COLO829 (cell line): ENCODE results near the gene KRT86.

Source experiments
- DNase-seq: peaks from one replicate; pipeline ENCODE4 v3.0.0; 2012; ENCODE audit warnings: low spot score

KRT86 gene

DNA sequence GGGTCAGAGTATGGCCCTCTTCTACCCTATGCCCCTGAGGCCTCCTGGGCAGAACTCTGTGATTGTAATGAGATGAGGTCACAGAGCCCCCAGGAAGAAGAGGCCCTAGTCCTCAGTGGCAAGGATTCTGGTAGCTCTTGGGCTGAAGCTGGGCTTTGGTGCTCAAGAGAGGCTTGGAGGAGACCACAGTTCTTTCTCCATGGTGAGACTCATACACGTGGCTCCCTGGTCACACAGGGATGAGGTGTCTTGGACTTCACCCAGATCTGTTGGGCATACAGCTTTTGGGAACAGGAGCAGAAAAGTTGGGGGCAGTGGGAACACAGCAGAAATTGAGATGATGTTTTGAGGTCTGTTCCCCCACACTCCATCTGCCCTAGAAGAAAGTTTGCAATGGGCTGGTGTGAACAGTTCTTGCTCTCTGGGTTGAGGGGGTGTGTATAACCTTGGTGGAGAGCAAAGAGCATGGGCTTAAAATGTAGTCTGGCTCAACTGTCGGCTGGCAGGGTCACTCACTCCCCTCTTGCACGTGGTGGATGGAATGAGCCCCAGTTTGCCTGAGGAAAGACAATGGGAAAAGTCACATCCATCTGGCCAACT lies at the start of gene KRT86:
TSS of gene KRT86 (plus strand) at position 125 of the 600 bp plus-strand sequence. CDS start 27,272 bp downstream, outside the sequence.
- no peak for DNase-seq

DNA sequence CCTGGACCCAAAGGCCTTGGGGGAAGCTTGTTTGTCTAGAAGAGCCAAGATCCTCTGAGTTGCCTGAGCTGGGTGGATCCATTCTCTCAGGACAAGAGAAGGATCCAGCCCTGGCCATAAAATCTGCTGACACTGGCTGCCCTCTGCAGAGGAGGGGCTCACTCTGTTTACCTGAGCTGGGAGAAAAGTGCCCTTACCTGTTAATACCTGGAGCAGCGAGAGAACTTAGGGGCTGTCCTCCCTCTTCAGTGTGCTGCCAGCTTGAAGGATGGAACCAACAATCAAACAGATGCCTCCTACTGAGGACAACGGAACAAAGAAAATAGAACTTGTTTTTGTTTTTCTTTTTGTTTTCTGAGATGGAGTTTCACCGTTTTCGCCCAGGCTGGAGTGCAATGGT lies 48.7 kb upstream of the KRT86 start:
- no peak for DNase-seq

DNA sequence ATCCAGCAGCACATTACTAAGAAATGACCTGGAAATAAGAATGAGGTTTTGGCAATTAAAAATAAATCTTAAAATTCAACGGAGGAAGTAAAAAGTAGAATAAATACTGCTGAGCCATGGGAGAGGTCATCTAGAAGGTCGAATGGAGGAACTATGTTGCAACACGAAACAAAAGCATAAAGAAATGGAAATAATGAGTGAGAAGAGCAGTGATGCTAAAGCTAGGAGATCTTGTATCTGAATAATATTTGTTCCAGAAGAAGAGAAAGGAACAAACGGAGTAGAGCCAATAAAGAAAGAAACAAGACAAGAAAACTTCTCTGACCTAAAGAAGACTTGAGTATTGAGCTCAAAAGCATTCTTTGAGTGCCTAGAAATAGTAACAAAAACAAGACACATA lies 48.0 kb upstream of the KRT86 start:
- DNase-seq: no peak

GRCh38 chr12:52227606-52228166 lies 46.8 kb upstream of the KRT86 start:
- DNase-seq: no peak

DNA sequence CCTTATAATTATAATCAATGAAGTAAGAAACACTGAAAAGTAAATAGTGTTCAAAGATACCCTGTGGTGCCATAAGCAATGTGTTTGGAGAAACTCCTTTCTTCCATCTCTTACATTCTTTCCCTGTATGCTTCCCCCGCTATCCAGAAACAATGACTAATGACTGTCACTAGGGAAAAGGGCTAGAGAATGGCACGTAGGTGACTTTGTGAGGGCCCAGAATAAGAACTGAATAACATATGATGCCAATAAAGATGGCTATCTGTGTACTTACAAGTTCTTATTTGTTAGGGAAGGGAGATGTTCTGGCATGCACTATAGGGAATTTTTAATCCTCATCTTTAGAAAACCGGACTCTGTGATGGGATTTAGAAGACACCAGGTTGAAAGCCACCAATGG lies 46.1 kb upstream of the KRT86 start:
- no peak for DNase-seq

- no peak for DNase-seq
Observed at GRCh38 chr12:52228931-52229330, 45.5 kb upstream of the KRT86 start.

DNA sequence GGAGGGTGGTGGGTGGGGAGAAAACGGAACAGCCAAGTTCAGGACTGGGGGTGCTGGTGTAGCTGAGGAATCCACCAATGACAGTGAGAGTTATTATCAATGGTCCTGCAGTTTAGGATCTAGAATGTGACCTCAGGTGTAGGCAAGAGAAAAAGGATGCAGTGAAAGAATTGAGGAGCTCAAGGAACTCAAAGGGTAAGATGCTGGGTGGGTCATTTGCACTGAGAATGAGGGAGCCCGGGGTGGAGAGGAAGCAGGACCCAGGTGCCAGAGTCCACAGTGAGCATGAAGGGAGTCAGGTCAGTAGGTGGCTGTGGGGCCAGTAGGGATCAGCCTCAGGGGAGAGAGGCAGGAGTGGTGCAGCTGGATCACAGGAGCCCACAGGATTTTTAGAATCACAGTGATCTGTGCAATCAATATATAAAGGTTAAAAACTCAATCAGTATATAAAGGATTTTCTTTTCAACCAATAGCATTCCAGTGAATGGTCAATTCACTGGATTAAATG lies 44.6 kb upstream of the KRT86 start:
- DNase-seq: no peak

DNA sequence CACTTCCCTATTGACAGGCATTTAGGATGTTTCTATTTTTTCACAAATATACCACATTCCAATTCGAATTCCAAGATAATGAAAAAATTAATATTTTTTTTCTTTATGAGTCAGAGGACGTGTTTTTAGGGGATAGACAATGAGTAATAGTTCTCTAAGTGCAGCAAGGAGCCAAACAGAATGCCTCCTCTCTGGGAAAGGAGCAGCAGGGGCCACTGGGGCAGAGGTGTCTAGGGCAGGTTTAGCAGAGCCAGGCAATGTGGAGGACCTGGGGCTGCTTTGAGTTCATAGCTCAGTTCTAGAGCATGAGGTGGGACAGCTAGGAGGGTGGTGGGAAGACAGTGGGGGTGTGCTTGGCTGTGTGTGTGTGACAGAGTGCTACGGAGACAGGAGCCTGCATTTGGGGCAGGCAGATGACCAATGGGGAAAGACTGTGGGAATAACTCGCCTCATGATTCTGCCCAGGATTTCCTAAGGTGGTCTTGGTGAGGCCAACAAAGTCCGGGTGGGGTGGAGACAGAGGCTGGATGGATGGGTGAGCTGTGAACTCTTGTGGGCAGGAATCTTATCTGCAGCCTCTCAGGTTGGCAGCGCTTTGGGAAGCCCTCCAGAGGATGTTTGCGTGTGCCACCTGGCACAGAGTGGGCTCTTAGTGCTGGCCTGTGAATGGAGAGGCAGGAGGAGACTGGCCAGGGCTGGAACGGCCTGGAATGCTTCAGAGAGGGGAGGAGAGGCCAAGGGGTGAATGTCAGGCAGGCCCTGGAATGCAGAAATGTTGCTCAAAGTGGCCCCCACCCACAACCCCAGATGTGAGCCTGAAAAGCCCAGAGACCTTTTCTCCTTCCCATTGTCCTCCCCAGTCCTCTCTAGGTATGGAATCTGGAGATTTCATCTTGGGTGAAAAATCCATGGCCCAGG lies 43.8 kb upstream of the KRT86 start:
- DNase-seq: no peak

GRCh38 chr12:52231305-52232202 lies 42.9 kb upstream of the KRT86 start:
- no peak for DNase-seq

DNA sequence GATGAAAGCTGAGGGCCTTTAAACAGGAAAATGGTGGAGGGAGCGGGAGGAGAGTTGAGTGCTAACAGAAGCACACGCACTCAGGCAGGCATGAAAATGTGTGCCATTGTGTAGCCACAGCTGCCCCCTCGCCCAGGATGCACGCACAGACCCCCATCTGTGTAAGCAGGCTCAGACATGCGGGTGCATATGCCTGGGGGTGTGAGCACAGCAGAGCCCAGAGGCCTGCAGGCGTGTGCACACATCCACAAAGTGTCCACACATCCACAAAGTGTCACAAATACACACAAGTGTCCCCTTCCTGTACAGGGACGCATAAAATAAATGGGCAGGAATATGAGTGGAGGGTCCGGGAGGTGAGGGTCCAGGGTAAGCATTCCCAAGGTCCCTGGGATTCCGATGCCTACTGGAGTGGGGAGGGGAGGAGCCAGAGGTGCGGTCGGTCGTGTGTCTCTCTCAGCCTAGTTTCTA lies 42.2 kb upstream of the KRT86 start:
- DNase-seq: no peak

GRCh38 chr12:52232674-52233461 lies 41.6 kb upstream of the KRT86 start, which contains the start of gene KRT7:
TSS of gene KRT7 (plus strand) at chr12:52233243. CDS start at chr12:52233297, 54 bp downstream.
- no peak for DNase-seq

GRCh38 chr12:52233462-52234207 lies 40.8 kb upstream of the KRT86 start:
- no peak for DNase-seq

DNA sequence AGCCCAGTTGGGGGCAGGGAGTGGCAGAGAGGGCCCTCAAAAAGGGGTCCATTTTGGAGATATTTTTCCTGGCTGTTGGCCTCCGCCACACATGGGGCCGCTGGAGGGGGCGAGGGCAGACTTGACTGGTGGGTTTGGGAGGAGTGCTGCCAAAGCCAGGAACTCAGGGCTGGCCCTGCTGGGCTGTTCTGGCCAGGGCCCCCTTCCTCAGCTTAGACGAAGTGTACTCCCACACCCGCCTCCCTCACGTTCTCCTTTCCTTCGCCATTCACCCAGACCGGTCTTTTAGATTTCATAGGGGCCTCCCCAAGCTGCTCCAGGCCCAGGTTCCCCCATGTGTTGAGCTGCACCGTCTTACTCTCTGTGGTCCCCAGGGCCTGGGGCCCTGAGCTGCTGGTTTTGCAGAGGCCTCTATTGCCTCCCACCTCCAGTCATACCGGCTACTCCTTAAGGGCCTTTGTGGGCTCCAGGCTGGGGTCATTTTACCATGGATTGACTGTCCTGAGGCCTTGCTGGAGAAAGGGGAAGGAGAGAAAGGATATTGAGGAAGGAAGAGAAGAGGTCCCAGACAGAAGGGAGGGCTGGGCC lies 40.1 kb upstream of the KRT86 start:
- DNase-seq: no peak

- no peak for DNase-seq
Observed at GRCh38 chr12:52235001-52235764, 39.3 kb upstream of the KRT86 start.

GRCh38 chr12:52235822-52236361 lies 38.6 kb upstream of the KRT86 start:
- DNase-seq: no peak

GRCh38 chr12:52236386-52237050 lies 37.9 kb upstream of the KRT86 start:
- DNase-seq: no peak

GRCh38 chr12:52238207-52238840 lies 36.1 kb upstream of the KRT86 start:
- DNase-seq: no peak
